ENCODE measurements around the gene PSME2. TPM values are rescaled to one million over a fixed set of nuclear protein-coding genes. Genes with fewer than 3 reads are reported as not detected.

PSME2 gene
- total and polyA plus RNA-seq, 8 donors, result 62.4 to 421 (median 232) TPM

DNA sequence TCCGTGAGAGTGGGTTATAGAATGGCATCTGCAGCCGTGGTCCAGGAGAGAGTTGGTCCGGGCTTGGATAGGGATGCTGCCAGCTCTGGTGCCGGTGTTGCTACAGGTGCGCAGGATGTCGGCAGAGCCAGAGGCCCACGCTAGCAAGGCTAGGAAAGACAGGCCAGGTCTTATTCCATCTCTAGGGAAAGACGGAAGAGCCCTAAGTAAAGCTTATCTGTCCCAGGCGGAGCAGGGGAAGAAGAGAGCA is 10.9 kb downstream of the PSME2 start:
- Histone ChIP-seq H3K27me3 (no peaks in the 10 kb centered on the region), H3K4me1 (peaks cover 12 to 73% (median 69%) of the 10 kb centered on the region in 4 donors), H3K4me3 (peak overlapping the region; percentile 94 to 99 (median 96)), H3K9me3 (no peaks in the 10 kb centered on the region), H3K27ac (peak overlapping the region; percentile 78 to 98 (median 95)), H3K36me3 (peaks cover 23 to 26% (median 24%) of the 10 kb centered on the region in 4 donors)
- 0 to 5% (median 2%) methylated on average over 8 to 9 of the region's 9 CpGs for WGBS, 5 donors
- intact Hi-C loops (cut with DNase I; ENCODE audit: low total_unique reads), result no loop called here
- DNase-seq, result no peak
- TF ChIP-seq, protein P1, sequence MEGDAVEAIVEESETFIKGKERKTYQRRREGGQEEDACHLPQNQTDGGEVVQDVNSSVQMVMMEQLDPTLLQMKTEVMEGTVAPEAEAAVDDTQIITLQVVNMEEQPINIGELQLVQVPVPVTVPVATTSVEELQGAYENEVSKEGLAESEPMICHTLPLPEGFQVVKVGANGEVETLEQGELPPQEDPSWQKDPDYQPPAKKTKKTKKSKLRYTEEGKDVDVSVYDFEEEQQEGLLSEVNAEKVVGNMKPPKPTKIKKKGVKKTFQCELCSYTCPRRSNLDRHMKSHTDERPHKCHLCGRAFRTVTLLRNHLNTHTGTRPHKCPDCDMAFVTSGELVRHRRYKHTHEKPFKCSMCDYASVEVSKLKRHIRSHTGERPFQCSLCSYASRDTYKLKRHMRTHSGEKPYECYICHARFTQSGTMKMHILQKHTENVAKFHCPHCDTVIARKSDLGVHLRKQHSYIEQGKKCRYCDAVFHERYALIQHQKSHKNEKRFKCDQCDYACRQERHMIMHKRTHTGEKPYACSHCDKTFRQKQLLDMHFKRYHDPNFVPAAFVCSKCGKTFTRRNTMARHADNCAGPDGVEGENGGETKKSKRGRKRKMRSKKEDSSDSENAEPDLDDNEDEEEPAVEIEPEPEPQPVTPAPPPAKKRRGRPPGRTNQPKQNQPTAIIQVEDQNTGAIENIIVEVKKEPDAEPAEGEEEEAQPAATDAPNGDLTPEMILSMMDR (IDR thresholded peaks at IDR 0.05), result no peak
- TF ChIP-seq EP300 (IDR thresholded peaks at IDR 0.05), result no peak
- TF ChIP-seq POLR2AphosphoS5 (IDR thresholded peaks at IDR 0.05), result no peak
- no peak for TF ChIP-seq POLR2A (IDR thresholded peaks at IDR 0.05)

GRCh38 chr14:24133735-24134134 is 12.7 kb downstream of the PSME2 start:
- H3K27ac ChIP-seq, result no peak overlapping the region
- no peak for TF ChIP-seq POLR2AphosphoS5 (IDR thresholded peaks at IDR 0.05)
- TF ChIP-seq POLR2A (IDR thresholded peaks at IDR 0.05), result no peak
- TF ChIP-seq EP300 (IDR thresholded peaks at IDR 0.05), result no peak
- TF ChIP-seq, protein P1 (IDR thresholded peaks at IDR 0.05), result no peak
- peaks cover 12 to 55% (median 52%) of the 10 kb centered on the region in 4 donors for H3K4me1 ChIP-seq
- peaks cover 14 to 18% (median 16%) of the 10 kb centered on the region in 4 donors for H3K36me3 ChIP-seq
- WGBS, 5 donors, result 83 to 93% (median 89%) methylated on average over 1 of the region's 1 CpG
- intact Hi-C loops (cut with DNase I; ENCODE audit: low total_unique reads), result no loop called here
- no peak for DNase-seq
- H3K4me3 ChIP-seq, result no peak overlapping the region
- H3K9me3 ChIP-seq, result no peaks in the 10 kb centered on the region
- H3K27me3 ChIP-seq, result no peaks in the 10 kb centered on the region

GRCh38 chr14:24132976-24133375 is 13.4 kb downstream of the PSME2 start:
- WGBS, 5 donors, result 91 to 98% (median 96%) methylated on average over 2 of the region's 2 CpGs

DNA sequence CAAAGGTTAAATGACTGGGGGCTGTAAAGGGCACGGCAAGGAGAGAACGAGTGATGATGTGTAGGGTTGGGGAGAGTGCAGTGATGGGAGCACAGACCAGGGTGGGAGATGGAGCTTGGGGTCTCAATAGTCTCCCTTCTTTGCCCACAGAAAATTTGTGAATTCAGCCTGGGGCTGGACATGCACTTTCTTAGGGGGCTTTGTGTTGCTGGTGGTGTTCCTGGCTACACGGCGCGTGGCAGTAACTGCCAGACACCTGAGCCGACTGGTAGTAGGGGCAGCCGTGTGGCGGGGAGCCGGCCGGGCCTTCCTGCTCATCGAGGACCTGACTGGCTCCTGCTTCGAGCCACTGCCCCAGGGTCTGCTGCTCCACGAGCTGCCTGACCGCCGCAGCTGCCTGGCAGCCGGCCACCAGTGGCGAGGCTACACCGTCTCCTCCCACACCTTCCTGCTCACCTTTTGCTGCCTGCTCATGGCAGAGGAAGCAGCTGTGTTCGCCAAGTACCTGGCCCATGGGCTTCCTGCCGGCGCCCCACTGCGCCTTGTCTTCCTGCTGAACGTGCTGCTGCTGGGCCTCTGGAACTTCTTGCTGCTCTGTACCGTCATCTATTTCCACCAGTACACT is 14.2 kb downstream of the PSME2 start:
- no peaks in the 10 kb centered on the region for H3K9me3 ChIP-seq
- TF ChIP-seq POLR2AphosphoS5 (IDR thresholded peaks at IDR 0.05) (peak in 1 of 3 donors; percentile 50), EP300 (IDR thresholded peaks at IDR 0.05) (no peak)
- intact Hi-C loops (cut with DNase I; ENCODE audit: low total_unique reads), result no loop called here
- H3K4me1 ChIP-seq, result peaks cover 9 to 40% (median 38%) of the 10 kb centered on the region in 4 donors
- peaks cover 0 to 2% (median under 1%) of the 10 kb centered on the region in 4 donors for H3K36me3 ChIP-seq
- peak; percentile 46 to 80 for DNase-seq
- H3K27ac ChIP-seq, result peak overlapping the region; percentile 13 to 59 (median 47)
- no peak overlapping the region for H3K4me3 ChIP-seq
- H3K27me3 ChIP-seq, result no peaks in the 10 kb centered on the region
- WGBS, 5 donors, result 43 to 73% (median 51%) methylated on average over 19 to 24 of the region's 24 CpGs

More at GRCh38 chr14:24132976-24133375, 13.4 kb downstream of the PSME2 start:
- intact Hi-C loops (cut with DNase I; ENCODE audit: low total_unique reads), result no loop called here
- Histone ChIP-seq H3K27ac (peak overlapping the region in 1 of 5 donors; percentile 53), H3K9me3 (no peaks in the 10 kb centered on the region), H3K4me1 (peaks cover 12 to 48% (median 46%) of the 10 kb centered on the region in 4 donors), H3K27me3 (no peaks in the 10 kb centered on the region), H3K4me3 (no peak overlapping the region), H3K36me3 (peaks cover 7 to 10% (median 9%) of the 10 kb centered on the region in 4 donors)
- TF ChIP-seq, protein P1 (IDR thresholded peaks at IDR 0.05), result no peak
- TF ChIP-seq EP300 (IDR thresholded peaks at IDR 0.05) (no peak), POLR2A (IDR thresholded peaks at IDR 0.05) (no peak), POLR2AphosphoS5 (IDR thresholded peaks at IDR 0.05) (no peak)
- DNase-seq, result no peak

GRCh38 chr14:24131549-24131966 is 14.9 kb downstream of the PSME2 start:
- no peaks in the 10 kb centered on the region for H3K27me3 ChIP-seq
- H3K36me3 ChIP-seq, result no peaks in the 10 kb centered on the region
- H3K27ac ChIP-seq, result peak overlapping the region in 3 of 5 donors; percentile 29 to 59 (median 47)
- no peak overlapping the region for H3K4me3 ChIP-seq
- intact Hi-C loops (cut with DNase I; ENCODE audit: low total_unique reads), result no loop called here
- peaks cover 4 to 34% (median 31%) of the 10 kb centered on the region in 4 donors for H3K4me1 ChIP-seq
- no peak for DNase-seq
- WGBS, 5 donors, result 82 to 89% (median 85%) methylated on average over 8 to 15 of the region's 15 CpGs
- TF ChIP-seq POLR2A (IDR thresholded peaks at IDR 0.05), result no peak
- no peak for TF ChIP-seq EP300 (IDR thresholded peaks at IDR 0.05)
- TF ChIP-seq, protein P1 (IDR thresholded peaks at IDR 0.05), result no peak
- no peak for TF ChIP-seq POLR2AphosphoS5 (IDR thresholded peaks at IDR 0.05)
- no peaks in the 10 kb centered on the region for H3K9me3 ChIP-seq
